Activated naive CD4-positive, alpha-beta T cell treated with Interleukin-2 at 50 U/mL for 16 hours (primary cell): ENCODE results near the gene RNF11.

Source experiments
- DNase-seq: peaks from one replicate; pipeline ENCODE4 v3.0.0-alpha.2; 2020

The RNF11 gene

GRCh38 chr1:51316846-51317120 is 80.7 kb downstream of the RNF11 start:
- DNase-seq, result no peak

GRCh38 chr1:51317798-51318197 is 81.7 kb downstream of the RNF11 start:
- no peak for DNase-seq

GRCh38 chr1:51320967-51321923 is 85.2 kb downstream of the RNF11 start:
- DNase-seq, result no peak

GRCh38 chr1:51321924-51322280 is 85.8 kb downstream of the RNF11 start:
- DNase-seq, result no peak

- DNase-seq, result no peak
Measured at GRCh38 chr1:51322417-51323101, 86.5 kb downstream of the RNF11 start.
